ENCODE results near the gene ATP4B.
"Not testable (repeated sequence)": the region's sequence is repeated elsewhere in the genome, so short reads cannot be mapped to it uniquely, and the experiment has no call there.

ATP4B gene

GRCh38 chr13:113623491-113624234 lies 34.3 kb downstream of the ATP4B start:
- DNase-seq: no peak

- DNase-seq: no peak
Measured at GRCh38 chr13:113622791-113623490, 35.1 kb downstream of the ATP4B start.

- DNase-seq: not testable (repeated sequence)
Measured at GRCh38 chr13:113621986-113622550, 35.9 kb downstream of the ATP4B start.

GRCh38 chr13:113621498-113621897 lies 36.5 kb downstream of the ATP4B start:
- not testable (repeated sequence) for DNase-seq

GRCh38 chr13:113621046-113621445 lies 37.0 kb downstream of the ATP4B start:
- no peak for DNase-seq

GRCh38 chr13:113620036-113620796 lies 37.8 kb downstream of the ATP4B start:
- no peak for DNase-seq

- DNase-seq: no peak
Measured at GRCh38 chr13:113618455-113618854, 39.5 kb downstream of the ATP4B start.

- no peak for DNase-seq
Measured at GRCh38 chr13:113617961-113618360, 40.0 kb downstream of the ATP4B start.

GRCh38 chr13:113616991-113617749 lies 40.8 kb downstream of the ATP4B start:
- no peak for DNase-seq

- DNase-seq: no peak
Measured at GRCh38 chr13:113616281-113616906, 41.6 kb downstream of the ATP4B start.

GRCh38 chr13:113613789-113614379 lies 44.1 kb downstream of the ATP4B start:
- no peak for DNase-seq

GRCh38 chr13:113612607-113613006 lies 45.4 kb downstream of the ATP4B start:
- DNase-seq: no peak

GRCh38 chr13:113611996-113612395 lies 46.0 kb downstream of the ATP4B start:
- no peak for DNase-seq

GRCh38 chr13:113610266-113610665 lies 47.7 kb downstream of the ATP4B start:
- DNase-seq: no peak

GRCh38 chr13:113609616-113610015 lies 48.4 kb downstream of the ATP4B start:
- DNase-seq: no peak

GRCh38 chr13:113608967-113609533 lies 48.9 kb downstream of the ATP4B start:
- DNase-seq: no peak

- DNase-seq: no peak
Measured at GRCh38 chr13:113607889-113608635, 49.9 kb downstream of the ATP4B start.

- no peak for DNase-seq
Measured at GRCh38 chr13:113607056-113607888, 50.7 kb downstream of the ATP4B start.

- no peak for DNase-seq
Measured at GRCh38 chr13:113605866-113606438, 52.0 kb downstream of the ATP4B start.

Data from activated naive CD4-positive, alpha-beta T cell treated with Interleukin-2 at 50 U/mL for 16 hours (primary cell).